HT1080 (cell line): ENCODE data around the gene VCL. TPM values are rescaled to one million over a fixed set of nuclear protein-coding genes. Genes with fewer than 3 reads are reported as not detected.
"Not testable (repeated sequence)": the region's sequence is repeated elsewhere in the genome, so short reads cannot be mapped to it uniquely, and the experiment has no call there.

Source experiments
- DNase-seq: peaks from one replicate; pipeline ENCODE4 v3.0.0-alpha.2; 2015; ENCODE audit warnings: low read depth
- total RNA-seq: library from RNA; depleted of rRNA; stranded (reverse); fragments of >200 nt; shearing (Covaris generic); gene quantifications from 2 replicates; pipeline ENCODE4 v1.2.3, GENCODE V29; 2014

VCL gene
- total RNA-seq, 1 experiment from 2014 or later, result 138 TPM

DNA sequence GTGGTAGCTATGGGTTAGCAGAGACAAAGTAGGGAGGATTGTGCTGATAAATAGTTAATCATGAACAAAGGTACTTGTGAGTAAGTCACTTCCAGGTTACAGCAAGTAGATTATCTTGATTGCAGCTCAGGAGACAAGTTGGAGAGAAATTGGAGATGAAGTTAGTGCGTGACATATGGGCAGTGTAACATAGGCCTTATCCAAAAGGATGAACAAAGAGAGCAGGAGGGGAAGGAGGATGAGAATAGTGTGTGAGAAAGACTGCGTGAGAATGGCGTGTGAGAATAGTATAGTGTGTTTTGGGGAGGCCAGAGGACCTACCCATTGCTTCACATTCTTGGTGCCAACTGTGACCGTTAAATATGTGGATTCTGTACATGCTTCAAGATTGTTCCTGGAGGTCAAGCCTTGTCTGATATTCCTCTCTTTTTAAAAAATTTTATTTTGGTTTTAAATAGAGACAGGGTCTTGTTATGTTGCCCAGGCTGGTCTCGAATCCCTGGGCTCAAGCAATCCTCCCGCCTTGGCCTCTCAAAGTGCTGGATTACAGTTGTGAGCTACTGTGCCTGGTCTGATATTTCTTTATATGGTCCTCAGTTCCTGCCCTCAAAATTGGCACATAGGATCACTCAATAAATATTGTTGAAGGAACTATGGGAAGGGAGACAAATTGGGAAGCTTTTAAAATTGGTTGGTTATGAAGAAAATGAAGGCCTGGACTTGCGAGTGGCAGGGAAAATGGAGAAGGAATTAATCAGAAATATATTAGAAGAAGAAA, 3.2 kb downstream of the VCL start:
- DNase-seq, result no peak

GRCh38 chr10:74006269-74006668, 8.4 kb downstream of the VCL start:
- no peak for DNase-seq

DNA sequence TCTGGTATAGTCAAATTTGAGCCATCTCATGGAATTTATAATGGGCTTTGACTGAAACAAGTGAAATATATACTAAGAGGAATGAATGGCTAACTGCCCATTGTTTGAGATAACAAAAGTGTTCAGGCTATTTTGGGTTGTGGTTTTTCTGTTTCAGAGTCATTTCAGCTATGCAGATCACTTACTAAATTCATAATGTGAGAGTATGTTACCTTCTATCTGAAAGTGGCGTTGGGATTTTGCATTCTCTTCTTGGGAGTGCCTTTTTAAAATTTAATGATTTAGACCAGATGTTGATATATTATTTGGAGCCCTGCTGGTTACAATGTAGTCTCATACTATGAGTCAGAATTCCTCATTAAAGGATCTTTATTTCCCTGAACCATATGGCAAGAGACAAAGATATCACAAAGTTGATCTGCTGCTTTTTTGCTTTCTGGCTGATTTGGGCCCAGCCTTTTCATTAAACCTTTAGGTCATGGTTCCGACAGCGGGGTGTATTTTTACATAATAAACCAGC, 10.4 kb downstream of the VCL start:
- DNase-seq, result peak; percentile 60

DNA sequence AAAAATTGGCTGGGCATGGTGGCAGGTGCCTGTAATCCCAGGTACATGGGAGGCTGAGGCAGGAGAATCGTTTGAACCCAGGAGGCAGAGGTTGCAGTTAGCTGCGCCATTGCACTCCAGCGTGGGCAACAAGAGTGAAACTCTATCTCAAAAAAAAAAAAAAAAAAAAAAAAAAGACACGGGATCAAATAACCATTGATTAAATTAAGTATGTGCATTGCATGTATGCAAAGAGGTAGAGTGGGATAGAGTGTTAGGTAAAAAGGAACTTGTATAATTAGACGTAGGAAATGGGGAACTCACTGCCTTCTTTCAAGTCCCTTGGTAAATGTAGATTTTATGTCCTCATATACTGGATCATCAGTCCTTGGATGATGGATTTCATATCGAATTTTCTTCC, 13.1 kb downstream of the VCL start:
- no peak for DNase-seq

DNA sequence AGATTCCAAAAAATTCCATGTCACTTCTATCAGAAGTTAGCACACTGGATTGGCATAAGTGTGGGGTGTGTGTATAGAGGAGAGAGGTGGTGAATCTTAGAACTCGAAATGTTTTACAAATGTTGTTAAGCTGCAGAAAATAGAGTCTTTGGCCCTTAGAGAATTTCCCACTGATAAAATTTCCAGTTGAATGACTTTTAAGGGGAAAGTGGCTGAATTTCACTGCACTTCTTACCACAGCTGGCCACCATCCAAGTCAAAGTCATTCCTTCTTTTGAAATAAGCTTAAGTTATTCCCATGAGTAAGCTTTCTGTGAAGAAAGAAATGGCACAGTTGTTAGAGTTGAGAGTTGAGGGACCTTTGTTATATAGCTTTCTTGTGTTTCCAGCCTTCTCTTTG, 13.9 kb downstream of the VCL start:
- DNase-seq, result peak; percentile 73

GRCh38 chr10:74012480-74012879, 14.6 kb downstream of the VCL start:
- no peak for DNase-seq

GRCh38 chr10:74013004-74013403, 15.1 kb downstream of the VCL start:
- no peak for DNase-seq

- DNase-seq, result not testable (repeated sequence)
Observed at GRCh38 chr10:74014574-74014973, 16.7 kb downstream of the VCL start.

- DNase-seq, result no peak
Observed at GRCh38 chr10:74018241-74018640, 20.3 kb downstream of the VCL start.

GRCh38 chr10:74021248-74022055, 23.5 kb downstream of the VCL start:
- no peak for DNase-seq

DNA sequence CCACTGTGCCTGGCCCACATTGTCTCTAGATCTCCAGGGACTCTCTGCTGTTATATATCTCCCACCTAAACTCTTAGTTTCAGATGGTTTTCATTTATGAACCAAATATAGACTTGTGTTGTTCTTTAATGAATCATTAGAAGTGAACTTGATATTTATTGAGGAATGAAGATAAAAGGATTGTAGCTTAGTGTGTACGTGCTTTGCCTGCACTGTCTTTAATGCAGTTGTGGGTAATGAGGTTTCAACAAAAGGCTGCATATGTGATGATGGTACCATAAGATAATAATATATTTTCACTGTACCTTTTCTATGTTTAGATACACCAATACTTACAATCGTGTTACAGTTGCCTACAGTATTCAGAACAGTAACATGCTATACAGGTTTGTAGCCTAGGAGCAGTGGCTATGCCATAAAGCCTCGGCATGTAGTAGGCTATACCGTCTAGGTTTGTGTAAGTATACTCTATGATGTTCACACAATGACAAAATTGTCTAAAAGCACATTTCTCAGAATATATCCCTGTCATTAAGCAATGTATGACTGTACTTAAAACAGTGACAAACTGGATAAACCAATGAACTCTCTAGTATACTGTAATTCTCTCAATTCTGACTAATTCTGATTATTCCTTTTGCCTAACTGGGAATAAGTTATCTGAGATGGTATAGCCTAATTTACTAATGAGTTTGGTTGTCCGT, 25.2 kb downstream of the VCL start:
- DNase-seq, result no peak

DNA sequence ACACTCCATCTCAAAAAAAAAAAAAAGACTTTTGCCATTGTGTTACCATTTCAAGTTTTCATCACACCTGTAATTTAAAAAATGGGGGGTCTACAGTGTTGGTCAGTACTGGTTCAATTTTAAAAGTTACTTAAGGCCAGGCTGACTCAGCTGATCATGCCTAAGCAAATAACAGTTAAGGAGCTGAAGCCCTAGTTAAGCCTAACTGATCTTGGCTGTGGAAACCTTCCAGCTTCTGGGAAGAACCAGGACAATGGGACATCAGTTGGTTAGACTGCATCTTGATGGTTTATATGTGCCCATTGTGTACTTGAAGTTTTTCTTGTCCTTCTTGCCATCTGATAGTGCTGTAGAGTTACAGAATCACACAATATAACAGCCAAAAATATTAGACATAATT, 26.7 kb downstream of the VCL start:
- DNase-seq, result no peak

- no peak for DNase-seq
Observed at GRCh38 chr10:74025380-74025978, 27.6 kb downstream of the VCL start.

DNA sequence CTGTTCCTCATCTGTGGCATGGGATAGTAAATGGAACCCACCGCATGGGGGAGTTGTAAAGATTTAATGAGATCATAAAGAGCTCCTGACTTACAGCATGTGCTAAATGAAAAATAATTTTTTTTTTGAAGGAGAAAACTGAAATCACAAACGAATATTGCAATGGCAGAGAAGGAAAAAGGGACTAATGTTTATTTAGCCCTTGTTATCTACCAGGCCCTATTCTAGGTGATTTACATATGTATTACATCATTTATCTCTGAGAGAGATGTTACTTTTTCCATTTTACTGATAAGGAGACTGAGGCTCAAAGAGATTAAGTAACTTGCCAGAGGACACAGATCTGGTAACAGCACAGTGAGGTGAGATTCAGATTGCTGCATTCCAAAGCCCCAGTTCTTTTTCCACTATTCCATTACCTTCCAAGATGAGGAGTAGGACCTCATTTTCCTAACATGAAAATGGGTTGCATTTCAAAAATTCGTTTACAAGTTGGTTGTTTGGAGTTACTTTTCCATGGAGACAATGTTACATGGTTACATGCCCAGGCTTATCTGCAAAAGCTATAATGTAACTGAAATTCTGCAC, 28.6 kb downstream of the VCL start:
- no peak for DNase-seq

- DNase-seq, result no peak
Observed at GRCh38 chr10:74027702-74028101, 29.8 kb downstream of the VCL start.

GRCh38 chr10:74029943-74030342, 32.0 kb downstream of the VCL start:
- no peak for DNase-seq

DNA sequence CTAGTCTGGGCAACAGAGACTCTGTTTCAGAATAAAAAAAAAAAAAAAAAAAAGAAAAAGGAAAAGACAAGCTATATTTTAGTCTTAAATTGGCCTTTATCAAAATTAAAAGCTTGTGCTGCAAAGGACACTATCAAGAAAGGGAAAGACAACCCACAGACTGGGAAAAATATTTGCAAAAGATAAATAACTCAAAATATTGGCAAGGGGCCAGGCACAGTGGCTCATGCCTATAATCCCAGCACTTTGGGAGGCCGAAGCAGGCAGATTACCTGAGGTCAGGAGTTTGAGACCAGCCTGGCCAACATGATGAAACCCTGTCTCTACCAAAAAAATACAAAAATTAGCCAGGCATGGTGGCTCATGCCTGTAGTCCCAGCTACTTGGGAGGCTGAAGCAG, 34.3 kb downstream of the VCL start:
- DNase-seq, result not testable (repeated sequence)

DNA sequence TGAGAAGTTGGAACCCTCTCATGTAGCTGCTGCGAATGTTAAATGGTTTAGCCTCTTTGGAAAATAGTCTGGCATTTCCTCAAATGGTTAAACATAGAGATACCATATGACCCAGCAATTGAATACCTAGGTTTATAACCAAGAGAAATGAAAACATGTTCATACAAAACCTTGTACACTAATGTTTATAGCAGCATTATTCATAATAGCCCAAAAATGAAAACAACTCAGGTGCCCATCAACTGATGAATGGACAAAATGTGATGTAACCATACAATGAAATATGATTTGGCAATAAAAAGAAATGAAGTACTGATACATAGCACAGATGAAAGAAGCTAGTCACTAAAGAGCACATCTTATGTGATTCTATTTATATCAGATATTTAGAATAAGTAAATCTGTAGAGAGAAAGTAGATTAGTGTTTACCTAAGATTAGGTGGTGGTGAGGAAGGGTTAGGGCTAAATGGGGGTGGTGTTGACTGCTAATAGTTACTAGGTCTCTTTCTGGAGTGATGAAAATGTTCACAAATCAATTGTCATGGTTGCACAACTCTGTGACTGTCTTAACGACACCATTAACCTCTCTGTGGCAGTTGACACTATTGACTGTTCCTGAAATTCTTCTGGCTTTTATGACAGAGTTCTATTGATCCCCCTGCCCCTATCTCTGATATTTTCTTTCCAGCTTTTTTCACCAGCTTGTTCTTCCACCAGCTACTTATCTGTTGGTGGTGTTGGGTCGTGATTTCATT, 35.2 kb downstream of the VCL start:
- DNase-seq, result no peak

- DNase-seq, result no peak
Observed at GRCh38 chr10:74033702-74034101, 35.8 kb downstream of the VCL start.

- no peak for DNase-seq
Observed at GRCh38 chr10:74034301-74034700, 36.4 kb downstream of the VCL start.
